Tibial nerve (tissue), 4 donors: ENCODE measurements around the gene WFDC6. TPM values are rescaled to one million over a fixed set of nuclear protein-coding genes. Genes with fewer than 3 reads are reported as not detected.
"Not testable (repeated sequence)": the region's sequence is repeated elsewhere in the genome, so short reads cannot be mapped to it uniquely, and the experiment has no call there.

Experiments used
- DNase-seq, 2 donors: peaks; one replicate each; pipeline ENCODE4 v3.0.0-alpha.2; 2019; ENCODE audit warnings: low spot score in 2 of 2
- H3K27ac ChIP-seq, 4 donors: fragments of 200-600 bp; sonication (generic) in 3 of 4; one replicate each; pipeline ENCODE4 v1.5.1; 2017 to 2019; ENCODE audit warnings: mild to moderate bottlenecking in 1 of 4
- H3K27me3 ChIP-seq, 2 donors: fragments of 200-600 bp; sonication (generic) in 1 of 2; one replicate each; pipeline versions ENCODE4 v1.5.1 to v1.6.0; 2017 to 2019
- H3K36me3 ChIP-seq, 3 donors: fragments of 200-600 bp; sonication (generic); one replicate each; pipeline ENCODE4 v1.5.1; 2018 to 2019
- H3K4me1 ChIP-seq, 4 donors: fragments of 200-600 bp; sonication (generic) in 3 of 4; one replicate each; pipeline ENCODE4 v1.5.1; 2017 to 2019
- H3K4me3 ChIP-seq, 4 donors: fragments of 200-600 bp; sonication (generic) in 3 of 4; one replicate each; pipeline ENCODE4 v1.5.1; 2017 to 2019; ENCODE audit warnings: mild to moderate bottlenecking in 1 of 4, moderate library complexity in 1 of 4
- H3K9me3 ChIP-seq, 4 donors: fragments of 200-600 bp; sonication (generic) in 3 of 4; one replicate each; pipeline ENCODE4 v1.5.1; 2017 to 2019
- EP300 ChIP-seq, 2 donors: sonication (generic); formaldehyde crosslinking; IDR thresholded peaks; one replicate each; pipeline ENCODE4 v1.6.1; 2017; ENCODE audit warnings: antibody characterized with exemption in 2 of 2, mild to moderate bottlenecking in 1 of 2
- POLR2A ChIP-seq, 2 donors: fragments of 450-650 bp; IDR thresholded peaks; one replicate each; pipeline ENCODE4 v1.6.1; 2017; ENCODE audit warnings: antibody characterized with exemption in 2 of 2, mild to moderate bottlenecking in 2 of 2, moderate library complexity in 2 of 2
- WGBS, 2 donors: methylation state at CpG; one replicate each; pipeline ENCODE4 v1.1.5; 2018; 5-methylcytosine and 5-hydroxymethylcytosine counted together
- total RNA-seq, 4 donors: library from RNA; depleted of rRNA; stranded (reverse); fragments of >200 nt; gene quantifications; one replicate each; pipeline ENCODE4 v1.1.0, GENCODE V29; 2016
- TF ChIP-seq, protein P1 (sequence below), 5 experiments: fragments of 200-600 bp in 3 of 5; fragments of 450-650 bp in 2 of 5; sonication (generic) in 3 of 5; IDR thresholded peaks; one replicate each; pipeline ENCODE4 v1.5.1; 2016 to 2019; ENCODE audit warnings: antibody characterized with exemption in 5 of 5, mild to moderate bottlenecking in 3 of 5, moderate library complexity in 2 of 5

The WFDC6 gene
- total RNA-seq, 4 donors from 2014 or later, result not detected

DNA sequence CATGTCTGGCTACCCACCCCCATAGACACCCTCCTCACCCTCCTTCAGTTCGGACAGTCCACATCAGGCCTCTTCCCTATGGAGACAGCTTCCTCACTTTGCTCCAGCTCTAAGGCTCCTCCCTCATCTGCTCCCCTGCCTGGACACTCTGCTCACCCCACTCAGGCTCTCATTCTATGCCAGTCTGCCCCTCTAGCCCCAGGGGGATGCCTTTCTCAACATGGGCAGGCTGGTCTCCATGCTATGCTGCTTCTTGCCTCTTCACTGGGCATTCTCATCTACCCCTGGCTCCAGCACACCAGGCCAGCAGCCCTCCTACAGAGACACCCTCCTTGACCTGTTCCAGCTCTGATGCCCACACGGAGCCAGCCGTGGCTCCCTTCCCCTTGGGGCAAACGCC, 39.9 kb upstream of the WFDC6 start, which contains the start of gene WFDC8:
TSS of gene WFDC8 (minus strand) at position 101 of the 400 bp plus-strand sequence. CDS start at position 64, 37 bp downstream.
- WGBS, 2 donors, result 49 to 73% methylated on average over 4 of the region's 4 CpGs
- Histone ChIP-seq H3K36me3 (no peaks in the 10 kb centered on the region), H3K27me3 (no peaks in the 10 kb centered on the region), H3K27ac (no peak within 1 kb of the TSS), H3K4me1 (peaks cover 0 to 7% (median 0%) of the 10 kb centered on the region in 4 donors), H3K4me3 (no peak within 1 kb of the TSS), H3K9me3 (no peaks in the 10 kb centered on the region)
- DNase-seq, result no peak
- TF ChIP-seq POLR2A (IDR thresholded peaks at IDR 0.05) (no peak), EP300 (IDR thresholded peaks at IDR 0.05) (no peak)
- TF ChIP-seq, protein P1, sequence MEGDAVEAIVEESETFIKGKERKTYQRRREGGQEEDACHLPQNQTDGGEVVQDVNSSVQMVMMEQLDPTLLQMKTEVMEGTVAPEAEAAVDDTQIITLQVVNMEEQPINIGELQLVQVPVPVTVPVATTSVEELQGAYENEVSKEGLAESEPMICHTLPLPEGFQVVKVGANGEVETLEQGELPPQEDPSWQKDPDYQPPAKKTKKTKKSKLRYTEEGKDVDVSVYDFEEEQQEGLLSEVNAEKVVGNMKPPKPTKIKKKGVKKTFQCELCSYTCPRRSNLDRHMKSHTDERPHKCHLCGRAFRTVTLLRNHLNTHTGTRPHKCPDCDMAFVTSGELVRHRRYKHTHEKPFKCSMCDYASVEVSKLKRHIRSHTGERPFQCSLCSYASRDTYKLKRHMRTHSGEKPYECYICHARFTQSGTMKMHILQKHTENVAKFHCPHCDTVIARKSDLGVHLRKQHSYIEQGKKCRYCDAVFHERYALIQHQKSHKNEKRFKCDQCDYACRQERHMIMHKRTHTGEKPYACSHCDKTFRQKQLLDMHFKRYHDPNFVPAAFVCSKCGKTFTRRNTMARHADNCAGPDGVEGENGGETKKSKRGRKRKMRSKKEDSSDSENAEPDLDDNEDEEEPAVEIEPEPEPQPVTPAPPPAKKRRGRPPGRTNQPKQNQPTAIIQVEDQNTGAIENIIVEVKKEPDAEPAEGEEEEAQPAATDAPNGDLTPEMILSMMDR (IDR thresholded peaks at IDR 0.05), result no peak

DNA sequence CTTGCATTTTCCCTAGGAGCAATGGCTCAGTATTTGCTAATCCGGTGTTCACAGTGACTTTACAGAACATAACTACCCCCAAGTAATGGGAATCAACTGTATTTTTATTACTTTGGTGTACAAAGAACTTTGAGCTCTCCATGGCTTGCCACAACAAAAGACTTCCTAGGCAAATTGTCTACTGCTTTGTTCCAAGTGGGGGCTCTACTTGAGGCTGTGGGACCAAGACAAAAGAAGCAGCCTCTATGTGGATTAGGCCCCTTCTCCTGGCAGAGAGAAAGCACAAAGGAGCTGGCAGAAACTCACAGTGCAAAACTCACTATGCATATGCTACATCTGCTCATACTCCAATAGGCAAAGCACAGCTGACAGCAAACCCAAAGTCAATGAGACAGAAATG, 38.9 kb upstream of the WFDC6 start:
- TF ChIP-seq, protein P1 (IDR thresholded peaks at IDR 0.05), result no peak
- TF ChIP-seq POLR2A (IDR thresholded peaks at IDR 0.05), result no peak
- TF ChIP-seq EP300 (IDR thresholded peaks at IDR 0.05), result no peak
- no peak overlapping the region for H3K4me3 ChIP-seq
- peaks cover 0 to 5% (median 0%) of the 10 kb centered on the region in 4 donors for H3K9me3 ChIP-seq
- peaks cover 0 to 7% (median 0%) of the 10 kb centered on the region in 4 donors for H3K4me1 ChIP-seq
- 77 to 81% methylated on average over 1 of the region's 1 CpG for WGBS, 2 donors
- no peak for DNase-seq
- H3K27me3 ChIP-seq, result no peaks in the 10 kb centered on the region
- H3K27ac ChIP-seq, result no peak overlapping the region
- no peaks in the 10 kb centered on the region for H3K36me3 ChIP-seq

DNA sequence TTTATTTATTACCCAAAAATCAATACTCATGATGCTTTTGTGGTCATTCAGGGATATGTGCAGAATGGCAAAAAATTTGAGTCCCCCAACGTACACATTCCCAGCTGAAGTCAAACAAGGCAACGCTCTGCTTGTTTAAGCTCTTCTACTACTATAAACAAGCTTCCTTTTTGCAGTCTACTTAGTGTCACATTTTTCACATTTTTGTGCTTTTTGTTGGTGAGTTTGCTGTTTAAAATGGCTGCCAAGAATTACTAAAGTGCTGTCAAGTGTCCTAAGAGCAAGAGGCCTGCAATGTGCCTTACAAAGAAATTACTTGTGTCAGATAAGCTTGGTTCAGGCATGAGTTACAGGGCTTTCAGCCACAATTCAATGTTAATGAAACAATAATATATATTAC, 37.7 kb upstream of the WFDC6 start:
- Histone ChIP-seq H3K36me3 (no peaks in the 10 kb centered on the region), H3K27ac (no peak overlapping the region), H3K27me3 (no peaks in the 10 kb centered on the region), H3K4me1 (peaks cover 0 to 7% (median 0%) of the 10 kb centered on the region in 4 donors), H3K4me3 (no peak overlapping the region), H3K9me3 (peaks cover 0 to 5% (median 0%) of the 10 kb centered on the region in 4 donors)
- no peak for DNase-seq
- TF ChIP-seq EP300 (IDR thresholded peaks at IDR 0.05) (no peak), POLR2A (IDR thresholded peaks at IDR 0.05) (no peak)
- TF ChIP-seq, protein P1 (IDR thresholded peaks at IDR 0.05), result no peak
- 21 to 27% methylated on average over 2 of the region's 2 CpGs for WGBS, 2 donors

DNA sequence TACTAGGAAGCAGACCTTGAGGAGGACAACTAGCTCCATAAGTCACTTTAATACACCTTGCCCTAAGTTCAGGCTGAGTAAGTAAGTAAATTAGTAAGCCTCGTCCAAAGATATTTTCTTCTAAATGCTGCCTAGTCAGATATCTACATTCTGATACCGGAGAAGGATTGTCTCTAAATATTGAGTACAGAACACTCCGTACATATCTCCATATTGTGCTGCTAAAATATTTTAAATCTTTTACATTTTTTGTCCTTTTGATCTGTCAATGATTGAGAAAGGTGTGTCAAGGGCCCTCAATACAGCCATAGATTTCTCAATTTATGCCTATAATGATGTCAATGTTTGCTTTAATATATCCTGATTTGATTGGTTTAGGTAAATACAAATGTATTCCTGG, 36.6 kb upstream of the WFDC6 start:
- TF ChIP-seq POLR2A (IDR thresholded peaks at IDR 0.05) (no peak), EP300 (IDR thresholded peaks at IDR 0.05) (no peak)
- TF ChIP-seq, protein P1 (IDR thresholded peaks at IDR 0.05), result no peak
- no peak overlapping the region for H3K4me3 ChIP-seq
- H3K36me3 ChIP-seq, result no peaks in the 10 kb centered on the region
- peaks cover 0 to 5% (median 0%) of the 10 kb centered on the region in 4 donors for H3K9me3 ChIP-seq
- DNase-seq, result no peak
- no peak overlapping the region for H3K27ac ChIP-seq
- H3K27me3 ChIP-seq, result no peaks in the 10 kb centered on the region
- WGBS, 2 donors, result 96 to 98% methylated on average over 3 of the region's 3 CpGs
- peaks cover 0 to 7% (median 0%) of the 10 kb centered on the region in 4 donors for H3K4me1 ChIP-seq

DNA sequence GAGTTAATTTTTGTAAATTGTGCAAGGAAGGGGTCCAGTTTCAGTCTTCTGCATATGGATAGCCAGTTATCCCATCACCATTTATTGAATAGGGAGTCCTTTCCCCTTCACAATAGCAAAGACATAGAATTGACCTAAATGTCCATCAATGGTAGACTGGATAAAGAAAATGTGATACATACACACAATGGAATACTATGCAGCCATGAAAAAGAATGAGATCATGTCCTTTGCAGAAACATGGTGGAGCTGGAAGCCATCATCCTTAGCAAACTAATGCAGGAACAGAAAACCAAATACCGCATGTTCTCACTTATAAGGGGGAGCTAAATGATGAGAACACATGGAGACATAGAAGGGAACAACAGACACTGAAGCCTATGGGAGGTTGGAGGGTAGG, 30.4 kb upstream of the WFDC6 start:
- H3K36me3 ChIP-seq, DNase-seq, H3K4me1 ChIP-seq, H3K27ac ChIP-seq, H3K4me3 ChIP-seq, H3K27me3 ChIP-seq, H3K9me3 ChIP-seq: not testable (repeated sequence)
- WGBS, 2 donors, result 91 to 93% methylated on average over 1 of the region's 1 CpG
